NCI-H1105 (cell line): ENCODE measurements around the gene COL26A1.

ENCODE experiments used
- DNase-seq: peaks from one replicate; lab custom pipeline; 2025; lab: John Stamatoyannopoulos, UW

Gene COL26A1

GRCh38 chr7:101575168-101575567 lies 212.5 kb downstream of the COL26A1 start:
- no peak for DNase-seq

- no peak for DNase-seq
Observed at GRCh38 chr7:101575721-101576120, 213.0 kb downstream of the COL26A1 start.

GRCh38 chr7:101576998-101577397 lies 214.3 kb downstream of the COL26A1 start:
- DNase-seq: no peak

- DNase-seq: no peak
Observed at GRCh38 chr7:101578552-101578951, 215.9 kb downstream of the COL26A1 start.

GRCh38 chr7:101580596-101580995 lies 217.9 kb downstream of the COL26A1 start:
- DNase-seq: no peak

- no peak for DNase-seq
Observed at GRCh38 chr7:101581891-101582290, 219.2 kb downstream of the COL26A1 start.

GRCh38 chr7:101582971-101583370 lies 220.3 kb downstream of the COL26A1 start:
- DNase-seq: no peak

GRCh38 chr7:101586078-101586905 lies 223.6 kb downstream of the COL26A1 start:
- DNase-seq: no peak

GRCh38 chr7:101586906-101587677 lies 224.4 kb downstream of the COL26A1 start:
- DNase-seq: no peak

GRCh38 chr7:101588131-101588935 lies 225.7 kb downstream of the COL26A1 start:
- no peak for DNase-seq

- no peak for DNase-seq
Observed at GRCh38 chr7:101589052-101589451, 226.4 kb downstream of the COL26A1 start.

GRCh38 chr7:101589976-101590662 lies 227.4 kb downstream of the COL26A1 start:
- no peak for DNase-seq

- DNase-seq: no peak
Observed at GRCh38 chr7:101590663-101591435, 228.2 kb downstream of the COL26A1 start.

- DNase-seq: no peak
Observed at GRCh38 chr7:101591504-101591903, 228.8 kb downstream of the COL26A1 start.

GRCh38 chr7:101593556-101593955 lies 230.9 kb downstream of the COL26A1 start:
- no peak for DNase-seq

- DNase-seq: no peak
Observed at GRCh38 chr7:101594790-101595189, 232.1 kb downstream of the COL26A1 start.

GRCh38 chr7:101595246-101595645 lies 232.6 kb downstream of the COL26A1 start:
- no peak for DNase-seq

- DNase-seq: no peak
Observed at GRCh38 chr7:101595766-101596537, 233.3 kb downstream of the COL26A1 start.

- no peak for DNase-seq
Observed at GRCh38 chr7:101596898-101597297, 234.2 kb downstream of the COL26A1 start.

GRCh38 chr7:101597941-101598340 lies 235.3 kb downstream of the COL26A1 start:
- DNase-seq: no peak
